ENCODE measurements around the gene ERVW-1. TPM values are rescaled to one million over a fixed set of nuclear protein-coding genes. Genes with fewer than 3 reads are reported as not detected.

ERVW-1 gene
- total RNA-seq, 4 donors from 2014 or later, result not detected

- ATAC-seq (ENCODE audit: low FRiP score) (no peak), DNase-seq (ENCODE audit: low spot score) (no peak)
- TF ChIP-seq, protein P1, sequence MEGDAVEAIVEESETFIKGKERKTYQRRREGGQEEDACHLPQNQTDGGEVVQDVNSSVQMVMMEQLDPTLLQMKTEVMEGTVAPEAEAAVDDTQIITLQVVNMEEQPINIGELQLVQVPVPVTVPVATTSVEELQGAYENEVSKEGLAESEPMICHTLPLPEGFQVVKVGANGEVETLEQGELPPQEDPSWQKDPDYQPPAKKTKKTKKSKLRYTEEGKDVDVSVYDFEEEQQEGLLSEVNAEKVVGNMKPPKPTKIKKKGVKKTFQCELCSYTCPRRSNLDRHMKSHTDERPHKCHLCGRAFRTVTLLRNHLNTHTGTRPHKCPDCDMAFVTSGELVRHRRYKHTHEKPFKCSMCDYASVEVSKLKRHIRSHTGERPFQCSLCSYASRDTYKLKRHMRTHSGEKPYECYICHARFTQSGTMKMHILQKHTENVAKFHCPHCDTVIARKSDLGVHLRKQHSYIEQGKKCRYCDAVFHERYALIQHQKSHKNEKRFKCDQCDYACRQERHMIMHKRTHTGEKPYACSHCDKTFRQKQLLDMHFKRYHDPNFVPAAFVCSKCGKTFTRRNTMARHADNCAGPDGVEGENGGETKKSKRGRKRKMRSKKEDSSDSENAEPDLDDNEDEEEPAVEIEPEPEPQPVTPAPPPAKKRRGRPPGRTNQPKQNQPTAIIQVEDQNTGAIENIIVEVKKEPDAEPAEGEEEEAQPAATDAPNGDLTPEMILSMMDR (IDR thresholded peaks at IDR 0.05), result no peak
Measured at GRCh38 chr7:92466682-92467081, 11.1 kb downstream of the ERVW-1 start.

DNA sequence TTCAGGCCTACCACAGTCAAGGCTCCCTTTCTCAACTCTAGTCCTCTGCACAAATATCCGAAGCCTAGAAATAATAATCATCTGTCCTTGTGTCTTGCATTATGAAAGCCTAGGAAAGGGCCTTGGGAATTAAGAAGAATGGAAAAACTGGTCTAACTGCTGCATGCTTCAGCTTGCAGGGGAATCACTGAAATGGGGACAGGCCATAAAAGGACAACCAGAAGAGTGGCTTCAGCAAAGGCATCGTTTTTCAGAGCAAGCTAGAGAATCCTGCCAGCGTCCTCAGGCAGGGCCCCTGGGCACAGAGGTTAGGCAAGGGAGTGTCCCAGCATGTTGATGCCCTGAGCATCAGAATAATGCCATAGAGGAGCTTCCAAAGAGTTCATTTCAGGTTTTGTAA is 13.2 kb downstream of the ERVW-1 start:
- TF ChIP-seq, protein P1 (IDR thresholded peaks at IDR 0.05), result no peak
- no peak for ATAC-seq (ENCODE audit: low FRiP score)
- no peak for DNase-seq (ENCODE audit: low spot score)

DNA sequence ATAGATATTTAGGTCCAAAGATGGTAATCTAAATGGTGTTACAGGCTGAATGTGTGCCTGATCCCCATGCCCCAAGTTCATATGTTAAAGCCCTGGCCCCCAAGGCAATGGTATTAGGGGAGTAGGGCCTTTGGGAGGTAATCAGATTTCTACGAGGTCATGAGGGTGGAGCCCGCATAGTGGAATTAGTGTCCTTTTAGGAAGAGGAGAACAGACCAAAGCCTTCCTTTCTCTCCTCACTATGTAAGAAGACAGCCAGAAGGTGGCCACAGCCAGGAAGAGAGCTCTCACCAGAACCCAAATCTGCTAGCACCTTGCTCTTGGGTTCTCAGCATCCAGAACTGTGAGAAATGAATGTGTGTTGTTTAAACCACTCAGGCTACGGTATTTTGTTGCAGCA is 15.2 kb downstream of the ERVW-1 start:
- no peak for DNase-seq (ENCODE audit: low spot score)
- no peak for ATAC-seq (ENCODE audit: low FRiP score)
- TF ChIP-seq, protein P1 (IDR thresholded peaks at IDR 0.05), result no peak

DNA sequence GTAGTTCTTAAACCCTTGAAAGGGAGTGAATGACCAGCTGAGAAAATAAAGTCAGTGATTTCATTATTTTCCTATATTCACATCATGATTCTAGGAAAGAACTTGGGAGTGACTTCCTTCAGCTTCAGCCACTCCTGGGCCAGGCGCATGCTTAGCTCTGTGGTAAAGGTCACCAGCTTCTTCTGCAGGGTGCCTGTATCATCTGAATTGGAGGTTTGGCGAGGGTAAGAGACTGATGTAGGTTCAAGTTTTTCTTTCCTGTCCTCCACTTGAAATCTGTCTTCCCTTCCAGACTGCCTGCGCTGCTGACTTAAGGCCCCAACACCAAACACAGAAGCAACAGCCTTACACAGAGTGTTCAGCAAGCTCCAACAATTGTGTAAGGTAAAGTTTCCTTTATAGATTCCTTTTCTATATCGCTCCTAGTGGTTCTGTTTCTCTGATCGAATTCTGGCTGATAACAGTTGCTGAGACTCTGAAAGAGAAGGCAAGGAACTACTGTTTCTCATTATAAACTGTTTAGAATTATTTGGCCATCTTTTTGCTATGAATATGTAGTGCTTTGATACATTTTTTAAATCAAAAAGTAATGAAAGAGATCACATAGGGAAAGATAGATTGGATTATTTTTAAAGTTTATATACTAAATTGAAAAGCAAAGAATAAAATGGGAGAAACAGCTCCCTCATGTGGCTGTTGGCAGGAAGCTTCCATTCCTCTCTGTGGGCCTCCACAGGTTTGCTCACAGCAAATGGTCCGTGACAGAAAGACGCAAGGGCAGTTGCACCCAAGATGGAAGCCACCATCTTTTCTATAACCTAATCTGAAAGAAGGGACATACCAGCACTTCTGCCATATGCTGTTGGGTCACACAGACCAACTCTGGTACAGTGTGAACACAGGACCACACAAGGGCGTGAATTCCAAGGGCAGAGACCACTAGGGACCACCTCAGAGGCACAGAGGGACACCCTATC is 16.4 kb downstream of the ERVW-1 start:
- TF ChIP-seq, protein P1 (IDR thresholded peaks at IDR 0.05), result no peak
- DNase-seq (ENCODE audit: low spot score) (no peak), ATAC-seq (ENCODE audit: low FRiP score) (no peak)

- TF ChIP-seq, protein P1 (IDR thresholded peaks at IDR 0.05), result no peak
- DNase-seq (ENCODE audit: low spot score) (no peak), ATAC-seq (ENCODE audit: low FRiP score) (no peak)
Measured at GRCh38 chr7:92460510-92460909, 17.2 kb downstream of the ERVW-1 start.

DNA sequence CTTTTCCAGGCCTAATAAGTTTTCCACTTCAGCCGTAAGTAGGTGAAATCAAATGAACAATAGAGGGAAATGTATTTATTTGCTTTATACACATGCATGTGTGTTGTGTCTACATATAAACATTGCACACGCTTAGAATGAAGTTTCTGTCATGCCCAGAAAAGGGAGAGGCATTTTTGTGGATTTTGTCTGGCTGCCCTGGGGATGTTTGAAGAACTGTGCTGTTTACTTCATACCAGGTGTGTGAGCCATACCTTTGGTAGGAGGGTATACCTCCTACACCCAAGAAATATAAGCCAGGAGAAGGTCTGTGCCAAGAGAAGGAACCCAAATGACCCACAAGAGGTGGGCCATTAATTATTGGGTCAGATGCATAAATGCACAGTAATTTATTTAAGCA is 17.6 kb downstream of the ERVW-1 start:
- DNase-seq (ENCODE audit: low spot score), result no peak
- TF ChIP-seq, protein P1 (IDR thresholded peaks at IDR 0.05), result no peak
- no peak for ATAC-seq (ENCODE audit: low FRiP score)

GRCh38 chr7:92456236-92456635 is 21.5 kb downstream of the ERVW-1 start:
- no peak for DNase-seq (ENCODE audit: low spot score)
- no peak for ATAC-seq (ENCODE audit: low FRiP score)

More at GRCh38 chr7:92456236-92456635, 21.5 kb downstream of the ERVW-1 start:
- TF ChIP-seq, protein P1 (IDR thresholded peaks at IDR 0.05), result no peak

All from omental fat pad (tissue), 4 donors.